ENCODE results near the gene UBE2E1.

DNA sequence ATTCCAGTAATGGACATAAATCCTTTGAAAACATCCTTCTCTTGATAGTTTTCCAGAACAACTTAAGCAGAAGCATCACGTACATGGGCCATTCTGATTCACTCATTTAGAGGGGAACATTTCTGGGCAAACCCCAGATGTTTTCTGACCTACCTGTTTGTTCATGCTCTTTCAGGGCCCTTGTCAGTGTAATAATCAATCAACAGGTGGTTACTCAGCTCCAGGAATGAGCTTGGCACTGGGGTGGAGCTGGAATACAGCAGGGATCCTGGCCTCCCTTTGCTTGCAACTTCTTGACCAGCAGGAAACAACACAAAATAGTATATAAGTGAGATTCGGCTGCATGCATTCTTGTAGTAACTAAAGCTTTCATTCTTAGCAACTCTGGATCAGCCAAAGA, 9.2 kb upstream of the UBE2E1 start:
- no peak for TF ChIP-seq EZH2 (IDR thresholded peaks at IDR 0.05; ENCODE audit: borderline replicate concordance, low read length)
- TF ChIP-seq, protein P1, sequence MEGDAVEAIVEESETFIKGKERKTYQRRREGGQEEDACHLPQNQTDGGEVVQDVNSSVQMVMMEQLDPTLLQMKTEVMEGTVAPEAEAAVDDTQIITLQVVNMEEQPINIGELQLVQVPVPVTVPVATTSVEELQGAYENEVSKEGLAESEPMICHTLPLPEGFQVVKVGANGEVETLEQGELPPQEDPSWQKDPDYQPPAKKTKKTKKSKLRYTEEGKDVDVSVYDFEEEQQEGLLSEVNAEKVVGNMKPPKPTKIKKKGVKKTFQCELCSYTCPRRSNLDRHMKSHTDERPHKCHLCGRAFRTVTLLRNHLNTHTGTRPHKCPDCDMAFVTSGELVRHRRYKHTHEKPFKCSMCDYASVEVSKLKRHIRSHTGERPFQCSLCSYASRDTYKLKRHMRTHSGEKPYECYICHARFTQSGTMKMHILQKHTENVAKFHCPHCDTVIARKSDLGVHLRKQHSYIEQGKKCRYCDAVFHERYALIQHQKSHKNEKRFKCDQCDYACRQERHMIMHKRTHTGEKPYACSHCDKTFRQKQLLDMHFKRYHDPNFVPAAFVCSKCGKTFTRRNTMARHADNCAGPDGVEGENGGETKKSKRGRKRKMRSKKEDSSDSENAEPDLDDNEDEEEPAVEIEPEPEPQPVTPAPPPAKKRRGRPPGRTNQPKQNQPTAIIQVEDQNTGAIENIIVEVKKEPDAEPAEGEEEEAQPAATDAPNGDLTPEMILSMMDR (IDR thresholded peaks at IDR 0.05; ENCODE audit: low read length), result no peak
